GM12865 (cell line): ENCODE measurements around the gene HSD11B1.

Source experiments
- DNase-seq: peaks from one replicate; pipeline ENCODE4 v3.0.0; 2010; ENCODE audit warnings: low read depth
- H3K4me3 ChIP-seq: 2 replicates; pipeline ENCODE4 v1.5.1; 2011; ENCODE audit warnings: mild to moderate bottlenecking, low read depth, low read length, control low read depth
- CTCF ChIP-seq: IDR thresholded peaks from 2 replicates; pipeline ENCODE4 v1.5.1; 2011; ENCODE audit warnings: low read length, control low read depth, low read depth, inconsistent platforms; ENCODE audit not compliant: insufficient read depth; ENCODE audit errors: missing control alignments

HSD11B1 gene

GRCh38 chr1:209723756-209724693, 19.4 kb downstream of the HSD11B1 start:
- peak; percentile 48 for DNase-seq
- TF ChIP-seq CTCF = no peak
- H3K4me3 ChIP-seq = no peak overlapping the region

GRCh38 chr1:209727286-209727685, 22.6 kb downstream of the HSD11B1 start:
- DNase-seq = no peak
- TF ChIP-seq CTCF = no peak
- no peak overlapping the region for H3K4me3 ChIP-seq

GRCh38 chr1:209727785-209728184, 23.1 kb downstream of the HSD11B1 start:
- H3K4me3 ChIP-seq = no peak overlapping the region
- no peak for DNase-seq
- no peak for TF ChIP-seq CTCF

GRCh38 chr1:209728466-209728865, 23.8 kb downstream of the HSD11B1 start:
- no peak for DNase-seq
- H3K4me3 ChIP-seq = no peak overlapping the region
- TF ChIP-seq CTCF = no peak

- no peak for TF ChIP-seq CTCF
- DNase-seq = no peak
- no peak overlapping the region for H3K4me3 ChIP-seq
These were observed 24.8 kb downstream of the HSD11B1 start for GRCh38 chr1:209729436-209729835.

- H3K4me3 ChIP-seq = no peak overlapping the region
- DNase-seq = no peak
- no peak for TF ChIP-seq CTCF
These were observed 28.1 kb downstream of the HSD11B1 start for GRCh38 chr1:209732725-209733124.
